HCT116 (cell line): ENCODE results near the gene MORF4L1. TPM values are rescaled to one million over a fixed set of nuclear protein-coding genes. Genes with fewer than 3 reads are reported as not detected.

ENCODE experiments used
- ATAC-seq: fragments of 200-7000 bp; cut with Tn5 transposase; 2 replicates; pipeline ENCODE4 v1.9.1; 2020; ENCODE audit warnings: mild to moderate bottlenecking, moderate library complexity
- BruUV-seq: library from RNA; stranded (reverse); fragments of 400-500 nt; replicated peaks from 2 replicates; lab custom pipeline; 2021; lab: Mats Ljungman, UMichigan
- CTCF ChIA-PET: fragments of 300-600 bp; sonication (Branson Sonifier 250); formaldehyde crosslinking; loops from one replicate; lab custom pipeline; 2021; ENCODE audit warnings: antibody characterized with exemption; lab: Charles Lee
- POLR2A ChIA-PET: fragments of 300-600, 350-600 bp; sonication (Branson Sonifier 250); formaldehyde crosslinking; loops from one replicate; lab custom pipeline; 2021; ENCODE audit warnings: antibody characterized with exemption; lab: Charles Lee
- RAD21 ChIA-PET, 2 experiments: fragments of 300-600 bp; sonication (Branson Sonifier 250); formaldehyde crosslinking; loops; one replicate each; lab custom pipeline; 2023; ENCODE audit warnings: low total read pairs in 2 of 2; ENCODE audit not compliant: uncharacterized antibody in 2 of 2, unreplicated experiment in 2 of 2, low non-redundant PET in 1 of 2; lab: Charles Lee
- DNase-seq: peaks from one replicate; pipeline ENCODE4 v3.0.0-alpha.2; 2010; ENCODE audit warnings: low read depth, low spot score
- H2AFZ ChIP-seq: fragments of 200-600 bp; shearing (Covaris generic), sonication (generic); 2 replicates; pipeline ENCODE4 v1.6.1; 2017; ENCODE audit warnings: low read depth, mixed run types, mixed read lengths, antibody characterized with exemption, low read length; ENCODE audit not compliant: poor library complexity, severe bottlenecking
- H3K27ac ChIP-seq: 2 replicates; pipeline ENCODE4 v1.5.1; 2012; ENCODE audit warnings: low read depth, low read length
- H3K27me3 ChIP-seq: fragments of 200-600 bp; sonication (generic); 2 replicates; pipeline ENCODE4 v1.6.1; 2016; ENCODE audit warnings: mixed run types, low read length, mixed read lengths; ENCODE audit not compliant: insufficient read depth
- H3K36me3 ChIP-seq, 2 experiments: fragments of 200-500 bp in 1 of 2; fragments of 200-600 bp in 1 of 2; sonication (Bioruptor generic) in 1 of 2; sonication (generic) in 1 of 2; 2 replicates each; pipeline versions ENCODE4 v1.5.1 to v1.6.1; 2014 to 2016; ENCODE audit warnings: low read length in 2 of 2, inconsistent platforms in 1 of 2, mixed read lengths in 1 of 2, mixed run types in 1 of 2; ENCODE audit not compliant: insufficient read depth in 2 of 2, control insufficient read depth in 1 of 2
- H3K4me1 ChIP-seq, 2 experiments: fragments of 200-600 bp in 1 of 2; sonication (generic) in 1 of 2; 2 replicates each; pipeline versions ENCODE4 v1.5.1 to v1.6.1; 2012 to 2017; ENCODE audit warnings: low read length in 2 of 2, inconsistent platforms in 1 of 2, mild to moderate bottlenecking in 1 of 2, mixed read lengths in 1 of 2, mixed run types in 1 of 2, moderate library complexity in 1 of 2; ENCODE audit not compliant: insufficient read depth in 2 of 2, control insufficient read depth in 1 of 2
- H3K4me2 ChIP-seq: fragments of 200-600 bp; sonication (generic); 2 replicates; pipeline ENCODE4 v1.6.1; 2017; ENCODE audit warnings: mixed run types, low read length, mixed read lengths
- H3K4me3 ChIP-seq, 2 experiments: fragments of 200-600 bp in 1 of 2; sonication (generic) in 1 of 2; replicated peaks in 1 of 2; 2 replicates each; pipeline ENCODE4 v1.5.1; 2011 to 2016; ENCODE audit warnings: low read length in 2 of 2, control low read depth in 1 of 2, low read depth in 1 of 2, mild to moderate bottlenecking in 1 of 2, mixed read lengths in 1 of 2, mixed run types in 1 of 2
- H3K79me2 ChIP-seq: fragments of 200-600 bp; sonication (generic); 2 replicates; pipeline ENCODE4 v1.6.1; 2017; ENCODE audit warnings: mild to moderate bottlenecking, mixed run types, low read length, moderate library complexity, mixed read lengths; ENCODE audit not compliant: insufficient read depth
- H3K9ac ChIP-seq: fragments of 200-600 bp; sonication (generic); 2 replicates; pipeline ENCODE4 v1.6.1; 2016; ENCODE audit warnings: low read length, mixed read lengths
- H3K9me2 ChIP-seq: fragments of 200-600 bp; sonication (generic), shearing (Covaris generic); 2 replicates; pipeline ENCODE4 v1.6.1; 2017; ENCODE audit warnings: mixed run types, mild to moderate bottlenecking, moderate library complexity; ENCODE audit not compliant: insufficient read depth
- H3K9me3 ChIP-seq, 2 experiments: fragments of 200-500 bp in 1 of 2; fragments of 200-600 bp in 1 of 2; sonication (Bioruptor generic) in 1 of 2; sonication (generic) in 1 of 2; 2 replicates each; pipeline ENCODE4 v1.6.1; 2014 to 2017; ENCODE audit warnings: low read length in 2 of 2, mixed read lengths in 2 of 2, inconsistent platforms in 1 of 2, low read depth in 1 of 2, mild to moderate bottlenecking in 1 of 2, mixed run types in 1 of 2, moderate library complexity in 1 of 2; ENCODE audit not compliant: control insufficient read depth in 1 of 2, insufficient read depth in 1 of 2
- H4K20me1 ChIP-seq: fragments of 200-600 bp; sonication (generic), shearing (Covaris generic); 2 replicates; pipeline ENCODE4 v1.6.1; 2017; ENCODE audit warnings: mixed run types, mild to moderate bottlenecking, moderate library complexity; ENCODE audit not compliant: insufficient read depth
- CBX3 ChIP-seq: IDR thresholded peaks from 2 replicates; pipeline ENCODE4 v1.6.1; 2012; ENCODE audit warnings: low read depth
- EGR1 ChIP-seq: IDR thresholded peaks from 2 replicates; pipeline ENCODE4 v1.6.1; 2012; ENCODE audit warnings: low read depth
- ELF1 ChIP-seq: IDR thresholded peaks from 2 replicates; pipeline ENCODE4 v1.6.1; 2012; ENCODE audit warnings: low read depth, borderline replicate concordance
- EZH2phosphoT487 ChIP-seq: fragments of 200-600 bp; IDR thresholded peaks from 2 replicates; pipeline ENCODE4 v1.6.1; 2018; ENCODE audit warnings: antibody characterized with exemption, borderline replicate concordance
- FOSL1 ChIP-seq: IDR thresholded peaks from 2 replicates; pipeline ENCODE4 v1.6.1; 2012; ENCODE audit warnings: low read depth
- JUND ChIP-seq: IDR thresholded peaks from 2 replicates; pipeline ENCODE4 v1.6.1; 2012
- POLR2A ChIP-seq: IDR thresholded peaks from 2 replicates; pipeline ENCODE4 v1.7.0; 2011; ENCODE audit warnings: borderline replicate concordance; ENCODE audit not compliant: insufficient read depth, insufficient read length; ENCODE audit errors: extremely low read depth
- POLR2AphosphoS5 ChIP-seq: IDR thresholded peaks from 2 replicates; pipeline ENCODE4 v1.6.1; 2011; ENCODE audit warnings: mild to moderate bottlenecking, low read depth, low read length, moderate library complexity
- REST ChIP-seq: IDR thresholded peaks from 2 replicates; pipeline ENCODE4 v1.6.1; 2012; ENCODE audit warnings: low read depth
- SP1 ChIP-seq: IDR thresholded peaks from 2 replicates; pipeline ENCODE4 v1.6.1; 2012; ENCODE audit warnings: low read depth
- SRF ChIP-seq: IDR thresholded peaks from 2 replicates; pipeline ENCODE4 v1.6.1; 2012; ENCODE audit warnings: low read depth
- YY1 ChIP-seq: IDR thresholded peaks from 2 replicates; pipeline ENCODE4 v1.6.1; 2011; ENCODE audit warnings: low read length, low read depth, moderate library complexity, mild to moderate bottlenecking; ENCODE audit not compliant: insufficient replicate concordance; ENCODE audit errors: extremely low read depth
- ZBTB33 ChIP-seq: IDR thresholded peaks from 2 replicates; pipeline ENCODE4 v1.6.1; 2011; ENCODE audit warnings: mild to moderate bottlenecking, low read length, moderate library complexity; ENCODE audit not compliant: insufficient replicate concordance; ENCODE audit errors: extremely low read depth
- ZFX ChIP-seq: fragments of 450-650 bp; IDR thresholded peaks from 2 replicates; pipeline ENCODE4 v1.6.1; 2017
- intact Hi-C: fragments of 100-400 bp; cut with micrococcal nuclease; formaldehyde crosslinking; loops from 2 replicates; pipeline ENCODE4 v1.10.0; 2022
- total RNA-seq: library from RNA; stranded (reverse); gene quantifications from one replicate; pipeline ENCODE4 v1.2.1, GENCODE V29; 2021; ENCODE audit not compliant: unreplicated experiment
- TF ChIP-seq, protein P1 (sequence below), 3 experiments: fragments of 200-600 bp in 1 of 3; sonication (generic) in 1 of 3; IDR thresholded peaks in 2 of 3; conservative IDR thresholded peaks in 1 of 3; 2 replicates each; pipeline ENCODE4 v1.5.1; 2012 to 2017; ENCODE audit warnings: low read depth in 2 of 3, low read length in 2 of 3, antibody characterized with exemption in 1 of 3, borderline replicate concordance in 1 of 3, control low read depth in 1 of 3, mild to moderate bottlenecking in 1 of 3, mixed read lengths in 1 of 3, mixed run types in 1 of 3, moderate library complexity in 1 of 3; ENCODE audit not compliant: insufficient read depth in 1 of 3
- TF ChIP-seq, protein P2 (sequence below): IDR thresholded peaks from 2 replicates; pipeline ENCODE4 v1.6.1; 2012

Gene MORF4L1
- total RNA-seq, 1 experiment from 2014 or later = 273 TPM

- ATAC-seq (no peak), DNase-seq (no peak)
- H3K36me3 ChIP-seq = peaks cover under 1 to 20% of the 10 kb centered on the region in 2 experiments
- ChIA-PET CTCF (no interaction called here), RAD21 (no interaction called here), POLR2A (no interaction called here)
- no peaks in the 10 kb centered on the region for H3K9me2 ChIP-seq
- intact Hi-C loops = no loop called here
- H3K27me3 ChIP-seq = no peaks in the 10 kb centered on the region
- no TSS peak for BruUV-seq
- H3K4me2 ChIP-seq = no peak overlapping the region
- no peaks in the 10 kb centered on the region for H4K20me1 ChIP-seq
- H2AFZ ChIP-seq = no peak overlapping the region
- no peaks in the 10 kb centered on the region for H3K79me2 ChIP-seq
- H3K4me1 ChIP-seq = no peaks in the 10 kb centered on the region
- H3K9me3 ChIP-seq = no peaks in the 10 kb centered on the region
- H3K4me3 ChIP-seq = no peak overlapping the region
- no peak overlapping the region for H3K9ac ChIP-seq
- H3K27ac ChIP-seq = no peak overlapping the region
- TF ChIP-seq SP1 (no peak), EGR1 (no peak), SRF (no peak), CBX3 (no peak), JUND (no peak), ELF1 (no peak), POLR2AphosphoS5 (no peak), YY1 (no peak), ZFX (no peak), POLR2A (no peak), EZH2phosphoT487 (no peak), REST (no peak), FOSL1 (no peak), ZBTB33 (no peak)
- TF ChIP-seq, protein P1, sequence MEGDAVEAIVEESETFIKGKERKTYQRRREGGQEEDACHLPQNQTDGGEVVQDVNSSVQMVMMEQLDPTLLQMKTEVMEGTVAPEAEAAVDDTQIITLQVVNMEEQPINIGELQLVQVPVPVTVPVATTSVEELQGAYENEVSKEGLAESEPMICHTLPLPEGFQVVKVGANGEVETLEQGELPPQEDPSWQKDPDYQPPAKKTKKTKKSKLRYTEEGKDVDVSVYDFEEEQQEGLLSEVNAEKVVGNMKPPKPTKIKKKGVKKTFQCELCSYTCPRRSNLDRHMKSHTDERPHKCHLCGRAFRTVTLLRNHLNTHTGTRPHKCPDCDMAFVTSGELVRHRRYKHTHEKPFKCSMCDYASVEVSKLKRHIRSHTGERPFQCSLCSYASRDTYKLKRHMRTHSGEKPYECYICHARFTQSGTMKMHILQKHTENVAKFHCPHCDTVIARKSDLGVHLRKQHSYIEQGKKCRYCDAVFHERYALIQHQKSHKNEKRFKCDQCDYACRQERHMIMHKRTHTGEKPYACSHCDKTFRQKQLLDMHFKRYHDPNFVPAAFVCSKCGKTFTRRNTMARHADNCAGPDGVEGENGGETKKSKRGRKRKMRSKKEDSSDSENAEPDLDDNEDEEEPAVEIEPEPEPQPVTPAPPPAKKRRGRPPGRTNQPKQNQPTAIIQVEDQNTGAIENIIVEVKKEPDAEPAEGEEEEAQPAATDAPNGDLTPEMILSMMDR (IDR thresholded peaks at IDR 0.05 in 2 of 3, conservative IDR thresholded peaks at IDR 0.05 in 1 of 3; ENCODE audit: borderline replicate concordance in 1 of 3, insufficient read depth in 1 of 3, low read depth in 2 of 3, low read length in 2 of 3) = no peak
- TF ChIP-seq, protein P2, sequence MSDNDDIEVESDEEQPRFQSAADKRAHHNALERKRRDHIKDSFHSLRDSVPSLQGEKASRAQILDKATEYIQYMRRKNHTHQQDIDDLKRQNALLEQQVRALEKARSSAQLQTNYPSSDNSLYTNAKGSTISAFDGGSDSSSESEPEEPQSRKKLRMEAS = no peak
Measured at GRCh38 chr15:78923480-78924360, 51.0 kb downstream of the MORF4L1 start.
